Fibroblast of pulmonary artery (primary cell): ENCODE data around the gene STYX.
A peak's percentile ranks its signal among the peaks of the same experiment; 100 is the strongest.
"Not testable (repeated sequence)": the region's sequence is repeated elsewhere in the genome, so short reads cannot be mapped to it uniquely, and the experiment has no call there.

ENCODE experiments used
- DNase-seq: peaks from one replicate; pipeline ENCODE4 v3.0.0-alpha.2; 2010; ENCODE audit warnings: low read depth
- H3K4me3 ChIP-seq: replicated peaks from 2 replicates; pipeline ENCODE4 v1.5.1; 2011; ENCODE audit warnings: low read depth, mild to moderate bottlenecking, control low read depth, low read length, moderate library complexity
- CTCF ChIP-seq: IDR thresholded peaks from 2 replicates; pipeline ENCODE4 v1.5.1; 2011; ENCODE audit warnings: mild to moderate bottlenecking, control low read depth, low read length, inconsistent platforms; ENCODE audit errors: missing control alignments

Gene STYX

GRCh38 chr14:52724360-52724644 is 5.7 kb upstream of the STYX start:
- no peak for DNase-seq
- H3K4me3 ChIP-seq = no peak overlapping the region
- TF ChIP-seq CTCF = no peak

- not testable (repeated sequence) for H3K4me3 ChIP-seq, DNase-seq
Measured at GRCh38 chr14:52727509-52727908, 2.5 kb upstream of the STYX start.

GRCh38 chr14:52729035-52729434 is 931 bp upstream of the STYX start:
- not testable (repeated sequence) for H3K4me3 ChIP-seq, DNase-seq

- peak overlapping the region; percentile 44 for H3K4me3 ChIP-seq
- no peak for DNase-seq
- TF ChIP-seq CTCF = no peak
Measured at GRCh38 chr14:52729585-52729924, 411 bp upstream of the STYX start.

GRCh38 chr14:52730709-52731111 is 744 bp downstream of the STYX start:
- peak; percentile 21 for DNase-seq
- no peak for TF ChIP-seq CTCF
- peak overlapping the region; percentile 77 for H3K4me3 ChIP-seq

- no peak overlapping the region for H3K4me3 ChIP-seq
- no peak for DNase-seq
- TF ChIP-seq CTCF = no peak
Measured at GRCh38 chr14:52733824-52734223, 3.9 kb downstream of the STYX start.

GRCh38 chr14:52735921-52736489 is 6.0 kb downstream of the STYX start:
- H3K4me3 ChIP-seq = no peak overlapping the region
- no peak for DNase-seq
- TF ChIP-seq CTCF = no peak

- no peak for TF ChIP-seq CTCF
Measured at GRCh38 chr14:52738409-52738808, 8.4 kb downstream of the STYX start.

More at GRCh38 chr14:52738409-52738808, 8.4 kb downstream of the STYX start:
- DNase-seq = no peak
- no peak overlapping the region for H3K4me3 ChIP-seq
